ENCODE measurements around the gene MBOAT2. TPM values are rescaled to one million over a fixed set of nuclear protein-coding genes. Genes with fewer than 3 reads are reported as not detected.

Gene MBOAT2
- total RNA-seq, 4 donors from 2014 or later = 12.5 to 33.0 (median 20.7) TPM

GRCh38 chr2:8984855-8985254 lies 18.6 kb downstream of the MBOAT2 start:
- Histone ChIP-seq H3K27ac (no peak overlapping the region), H3K27me3 (no peaks in the 10 kb centered on the region), H3K4me3 (no peak overlapping the region), H3K36me3 (no peaks in the 10 kb centered on the region), H3K4me1 (no peaks in the 10 kb centered on the region), H3K9me3 (no peaks in the 10 kb centered on the region)
- no peak for DNase-seq
- TF ChIP-seq POLR2A (IDR thresholded peaks at IDR 0.05) = no peak
- no peak for TF ChIP-seq CTCF (IDR thresholded peaks at IDR 0.05)

GRCh38 chr2:8984157-8984556 lies 19.3 kb downstream of the MBOAT2 start:
- DNase-seq = no peak
- Histone ChIP-seq H3K4me3 (no peak overlapping the region), H3K36me3 (no peaks in the 10 kb centered on the region), H3K4me1 (no peaks in the 10 kb centered on the region), H3K27me3 (no peaks in the 10 kb centered on the region), H3K27ac (no peak overlapping the region), H3K9me3 (no peaks in the 10 kb centered on the region)
- TF ChIP-seq POLR2A (IDR thresholded peaks at IDR 0.05) (no peak), CTCF (IDR thresholded peaks at IDR 0.05) (no peak)

GRCh38 chr2:8983571-8983970 lies 19.9 kb downstream of the MBOAT2 start:
- Histone ChIP-seq H3K4me3 (no peak overlapping the region), H3K4me1 (no peaks in the 10 kb centered on the region), H3K27ac (no peak overlapping the region), H3K9me3 (no peaks in the 10 kb centered on the region), H3K36me3 (no peaks in the 10 kb centered on the region), H3K27me3 (no peaks in the 10 kb centered on the region)
- no peak for TF ChIP-seq CTCF (IDR thresholded peaks at IDR 0.05)
- TF ChIP-seq POLR2A (IDR thresholded peaks at IDR 0.05) = no peak
- no peak for DNase-seq

- no peak overlapping the region for H3K27ac ChIP-seq
- TF ChIP-seq CTCF (IDR thresholded peaks at IDR 0.05) = no peak
- TF ChIP-seq POLR2A (IDR thresholded peaks at IDR 0.05) = no peak
- H3K9me3 ChIP-seq = no peaks in the 10 kb centered on the region
- no peak for DNase-seq
- no peak overlapping the region for H3K4me3 ChIP-seq
- H3K27me3 ChIP-seq = no peaks in the 10 kb centered on the region
- H3K4me1 ChIP-seq = no peaks in the 10 kb centered on the region
- H3K36me3 ChIP-seq = no peaks in the 10 kb centered on the region
These were observed 21.6 kb downstream of the MBOAT2 start for GRCh38 chr2:8981876-8982275.

- TF ChIP-seq CTCF (IDR thresholded peaks at IDR 0.05) (no peak), POLR2A (IDR thresholded peaks at IDR 0.05) (no peak)
- Histone ChIP-seq H3K27me3 (no peaks in the 10 kb centered on the region), H3K4me1 (no peaks in the 10 kb centered on the region), H3K27ac (no peak overlapping the region), H3K9me3 (no peaks in the 10 kb centered on the region), H3K36me3 (no peaks in the 10 kb centered on the region), H3K4me3 (no peak overlapping the region)
- no peak for DNase-seq
These were observed 23.4 kb downstream of the MBOAT2 start for GRCh38 chr2:8980096-8980495.

- no peak overlapping the region for H3K4me3 ChIP-seq
- H3K27me3 ChIP-seq = no peaks in the 10 kb centered on the region
- TF ChIP-seq CTCF (IDR thresholded peaks at IDR 0.05) (no peak), POLR2A (IDR thresholded peaks at IDR 0.05) (no peak)
- no peak for DNase-seq
- no peaks in the 10 kb centered on the region for H3K4me1 ChIP-seq
- no peaks in the 10 kb centered on the region for H3K36me3 ChIP-seq
- H3K9me3 ChIP-seq = no peaks in the 10 kb centered on the region
- no peak overlapping the region for H3K27ac ChIP-seq
These were observed 25.7 kb downstream of the MBOAT2 start for GRCh38 chr2:8977758-8978157.
